D721Med (cell line): ENCODE measurements around the gene PGP.

Experiments
- DNase-seq: peaks from one replicate; pipeline ENCODE4 v3.0.0; 2011; ENCODE audit warnings: low spot score; ENCODE audit not compliant: insufficient read length
- FAIRE-seq: peaks from 2 replicates; lab custom pipeline; 2011; peaks lifted over from hg19 to GRCh38; lab: Jason Lieb, UNC
- TF ChIP-seq, protein P1 (sequence below): IDR thresholded peaks from 2 replicates; pipeline ENCODE4 v1.5.1; 2012; ENCODE audit warnings: mild to moderate bottlenecking, control low read depth; ENCODE audit not compliant: insufficient read depth; ENCODE audit errors: missing control alignments

The PGP gene

DNA sequence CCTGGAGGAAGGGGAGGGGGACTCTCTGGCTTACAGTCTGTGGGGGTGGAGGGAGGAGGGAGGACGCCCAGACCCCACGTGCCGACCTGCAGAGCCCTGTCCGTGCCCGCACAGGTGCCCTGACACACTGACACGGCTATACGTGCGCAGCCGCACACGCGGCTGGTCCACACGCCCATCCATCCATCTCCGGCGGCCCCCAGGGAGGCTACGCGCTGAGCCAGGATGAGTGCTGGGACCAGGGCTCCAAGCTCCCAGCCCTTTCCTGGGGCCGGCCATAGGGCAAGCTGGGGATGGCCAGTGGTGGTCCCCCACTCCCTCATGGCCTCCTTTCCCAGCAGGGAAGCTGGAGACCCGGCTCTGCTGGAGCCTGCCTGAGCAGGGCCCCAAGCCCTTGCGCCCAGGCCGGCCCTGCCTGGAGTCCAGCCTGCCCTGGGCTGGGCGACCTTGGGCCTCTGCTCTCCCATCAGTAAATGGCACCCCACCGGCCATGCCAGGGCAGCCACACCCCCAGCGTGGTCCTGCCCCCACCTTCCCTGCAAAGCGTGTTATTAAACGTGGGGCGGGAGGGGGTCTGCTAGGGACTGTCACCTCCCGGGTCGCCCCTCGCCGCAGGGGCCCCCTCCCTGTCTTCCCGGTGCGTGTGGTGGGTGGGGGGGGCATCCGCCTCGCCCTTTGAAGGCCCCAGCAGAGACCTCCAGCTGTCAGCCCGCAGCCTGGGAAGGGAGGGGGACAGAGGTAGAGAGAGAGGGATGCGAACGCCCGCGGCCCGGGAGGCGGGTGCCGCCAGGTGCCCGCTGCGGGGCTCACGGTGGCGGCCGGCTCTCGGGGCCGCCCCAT lies 19.1 kb downstream of the PGP start:
- no peak for FAIRE-seq
- DNase-seq = no peak
- TF ChIP-seq, protein P1, sequence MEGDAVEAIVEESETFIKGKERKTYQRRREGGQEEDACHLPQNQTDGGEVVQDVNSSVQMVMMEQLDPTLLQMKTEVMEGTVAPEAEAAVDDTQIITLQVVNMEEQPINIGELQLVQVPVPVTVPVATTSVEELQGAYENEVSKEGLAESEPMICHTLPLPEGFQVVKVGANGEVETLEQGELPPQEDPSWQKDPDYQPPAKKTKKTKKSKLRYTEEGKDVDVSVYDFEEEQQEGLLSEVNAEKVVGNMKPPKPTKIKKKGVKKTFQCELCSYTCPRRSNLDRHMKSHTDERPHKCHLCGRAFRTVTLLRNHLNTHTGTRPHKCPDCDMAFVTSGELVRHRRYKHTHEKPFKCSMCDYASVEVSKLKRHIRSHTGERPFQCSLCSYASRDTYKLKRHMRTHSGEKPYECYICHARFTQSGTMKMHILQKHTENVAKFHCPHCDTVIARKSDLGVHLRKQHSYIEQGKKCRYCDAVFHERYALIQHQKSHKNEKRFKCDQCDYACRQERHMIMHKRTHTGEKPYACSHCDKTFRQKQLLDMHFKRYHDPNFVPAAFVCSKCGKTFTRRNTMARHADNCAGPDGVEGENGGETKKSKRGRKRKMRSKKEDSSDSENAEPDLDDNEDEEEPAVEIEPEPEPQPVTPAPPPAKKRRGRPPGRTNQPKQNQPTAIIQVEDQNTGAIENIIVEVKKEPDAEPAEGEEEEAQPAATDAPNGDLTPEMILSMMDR = no peak

DNA sequence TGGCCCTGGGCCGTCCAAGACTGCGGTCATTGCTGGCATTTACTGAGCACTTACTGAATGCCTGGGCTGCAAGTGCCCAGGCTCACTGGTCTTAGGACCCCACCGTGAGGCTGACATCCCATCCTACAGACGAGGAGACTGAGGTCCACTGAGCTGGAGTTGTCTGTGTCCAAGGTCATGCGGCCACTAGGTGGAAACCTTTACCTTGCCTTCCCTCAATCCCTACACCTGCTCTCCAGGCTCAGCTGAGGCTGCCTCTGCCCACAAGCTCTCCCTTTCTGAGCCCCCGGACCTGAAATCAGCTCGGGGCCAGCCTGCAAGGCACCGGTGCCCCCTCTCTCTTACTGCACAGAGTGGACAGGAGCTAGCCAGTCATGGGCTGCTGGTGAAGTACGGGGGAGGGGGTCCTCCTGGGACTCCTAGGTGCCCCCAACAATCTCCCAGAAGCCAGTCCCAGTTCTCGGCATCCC lies 19.8 kb downstream of the PGP start:
- TF ChIP-seq, protein P1 = peak; percentile 48
- FAIRE-seq (no peak), DNase-seq (peak; percentile 75)

DNA sequence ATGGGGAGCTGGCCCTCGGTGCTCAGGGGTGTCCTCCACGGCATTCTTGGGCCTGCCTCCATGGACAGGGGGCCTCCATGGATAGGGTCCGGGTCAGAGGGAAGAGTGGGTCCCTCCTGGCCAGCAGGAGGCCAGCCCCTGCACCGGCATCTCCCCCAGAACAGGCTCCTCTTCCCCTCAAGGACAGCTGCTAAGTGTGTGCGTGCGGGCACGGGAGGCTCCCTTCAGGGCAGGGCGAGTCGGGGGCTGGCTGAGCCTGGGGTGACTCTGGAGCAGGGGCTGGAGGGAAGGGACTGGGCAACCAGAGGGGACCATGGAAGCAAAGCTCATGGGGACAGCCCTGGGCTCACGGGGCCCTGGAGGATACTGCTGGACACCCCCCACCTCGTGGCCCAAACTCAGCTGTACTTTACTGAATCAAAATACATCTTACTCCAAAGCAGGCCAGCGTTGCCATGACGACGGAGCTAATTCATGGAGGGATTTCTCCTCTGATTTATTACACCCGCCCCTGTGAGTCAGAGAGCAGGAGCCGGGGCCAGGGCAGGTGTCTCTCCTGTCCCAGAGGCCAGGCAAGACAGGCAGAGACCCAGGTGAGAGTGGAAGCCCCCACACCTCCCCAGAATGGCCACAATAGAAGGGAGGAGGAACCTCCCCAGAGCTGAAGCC lies 20.3 kb downstream of the PGP start:
- TF ChIP-seq, protein P1 = no peak
- DNase-seq (no peak), FAIRE-seq (no peak)

DNA sequence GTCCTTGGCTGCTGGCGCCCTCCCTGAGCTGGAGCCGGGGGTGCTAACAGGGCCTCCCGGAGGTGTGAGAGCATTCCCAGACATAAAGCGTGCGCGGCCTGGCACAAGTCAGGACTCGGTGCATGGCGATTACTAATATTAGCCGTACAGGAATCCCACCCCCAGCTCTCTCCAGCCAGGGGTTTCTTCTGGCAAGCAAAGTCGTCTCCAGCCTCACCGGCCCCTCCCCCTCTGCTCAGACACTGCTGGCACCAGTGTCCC lies 23.3 kb downstream of the PGP start:
- TF ChIP-seq, protein P1 = no peak
- FAIRE-seq = no peak
- DNase-seq = no peak

DNA sequence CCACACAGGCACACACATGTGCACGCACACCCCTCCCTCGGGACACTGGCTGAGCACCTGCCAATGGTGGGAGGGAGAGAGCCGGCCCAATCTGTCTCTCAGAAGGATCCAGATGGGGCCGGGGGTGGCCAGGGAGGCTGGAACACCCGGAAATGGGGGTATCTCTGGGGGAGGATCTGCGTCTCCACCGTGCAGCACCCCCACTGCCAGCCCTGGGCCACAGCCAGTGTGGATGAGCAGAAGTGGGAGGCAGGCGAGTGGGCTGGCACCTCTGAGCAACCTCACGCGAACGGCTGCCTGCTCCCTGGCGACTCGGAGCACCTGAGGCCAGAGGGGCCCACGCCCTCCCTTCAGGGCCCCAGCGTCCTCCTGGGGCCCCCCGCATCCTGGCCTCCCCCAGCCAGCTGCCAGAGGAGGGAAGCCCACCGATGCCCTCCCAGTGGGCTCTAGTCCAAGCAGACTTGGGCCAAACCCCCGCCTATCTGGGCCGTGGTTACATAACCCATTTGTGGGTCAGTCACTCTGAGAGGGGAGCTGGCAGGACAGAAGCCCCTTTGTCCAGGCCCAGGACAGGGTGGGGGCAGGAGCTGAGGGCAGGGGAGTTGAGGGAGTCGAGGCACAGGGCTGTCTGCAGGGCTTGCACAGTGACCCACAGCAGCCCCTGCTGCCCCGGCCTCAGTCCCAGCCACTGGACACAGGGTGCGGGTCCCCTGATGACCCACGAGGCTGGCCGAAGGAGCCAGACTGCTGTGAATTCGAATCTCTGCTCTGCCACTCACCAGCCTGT lies 23.8 kb downstream of the PGP start:
- FAIRE-seq (no peak), DNase-seq (no peak)
- TF ChIP-seq, protein P1 = no peak

DNA sequence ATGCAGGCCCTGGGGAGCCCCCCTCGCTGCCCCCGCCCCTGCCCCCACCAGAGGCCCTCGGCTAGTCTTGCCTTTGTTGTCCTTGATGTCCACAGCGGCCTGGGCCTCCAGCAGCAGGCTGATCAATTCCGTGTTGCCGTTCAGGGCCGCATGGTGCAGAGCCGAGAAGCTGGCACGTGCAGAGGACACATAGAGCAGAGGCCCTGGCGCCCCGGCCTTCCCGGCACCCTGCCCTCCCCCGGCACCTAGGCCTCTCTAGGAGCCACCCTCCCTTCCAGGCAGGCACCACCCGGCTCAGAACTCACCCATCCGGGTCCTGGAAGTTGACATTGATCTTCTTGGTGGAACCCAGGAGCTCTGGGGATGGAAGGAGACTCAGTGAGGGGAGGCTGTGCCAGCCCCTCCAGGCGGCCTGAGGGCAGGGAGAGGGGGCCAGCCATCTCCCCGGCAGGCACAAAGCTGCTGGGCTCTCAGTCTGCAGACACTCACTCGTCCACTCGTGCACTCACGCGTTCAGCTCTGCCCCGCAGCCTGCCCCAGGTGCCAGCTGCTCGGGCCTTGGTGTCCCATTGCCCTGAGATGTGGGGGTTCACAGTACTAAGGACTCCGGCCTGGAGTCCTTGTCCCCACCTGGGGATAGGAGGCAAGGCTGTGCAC lies 24.5 kb downstream of the PGP start:
- no peak for FAIRE-seq
- TF ChIP-seq, protein P1 = no peak

More for the DNA sequence above, 24.5 kb downstream of the PGP start:
- no peak for DNase-seq
